SK-N-MC (cell line): ENCODE results near the gene PPP4R4.

Source experiments
- EZH2 ChIP-seq: fragments of 200-600 bp; sonication (generic); IDR thresholded peaks from one replicate; pipeline ENCODE4 v1.6.1; 2017; ENCODE audit warnings: antibody characterized with exemption
- FOXP2 ChIP-seq: optimal IDR thresholded peaks from 2 replicates; pipeline ENCODE3; 2011; ENCODE audit warnings: mild to moderate bottlenecking, moderate library complexity; ENCODE audit not compliant: insufficient read depth; ENCODE audit errors: extremely low read length, control extremely low read depth
- POLR2AphosphoS5 ChIP-seq: IDR thresholded peaks from 2 replicates; pipeline ENCODE4 v1.6.1; 2012; ENCODE audit warnings: mild to moderate bottlenecking, low read depth, low read length, borderline replicate concordance

- TF ChIP-seq EZH2 (no peak), POLR2AphosphoS5 (no peak), FOXP2 (no peak)
Observed at GRCh38 chr14:94309721-94310120, 135.6 kb downstream of the PPP4R4 start.
